DMS 273 treated with DMSO at 0.1 percent for 48 hours (cell line): ENCODE measurements around the gene TCF23.

Source experiments
- DNase-seq: peaks from one replicate; lab custom pipeline; 2025; lab: John Stamatoyannopoulos, UW

Gene TCF23

GRCh38 chr2:27128668-27129571 lies 19.9 kb upstream of the TCF23 start:
- no peak for DNase-seq

- no peak for DNase-seq
Measured at GRCh38 chr2:27130396-27130795, 18.4 kb upstream of the TCF23 start.

GRCh38 chr2:27131429-27131828 lies 17.4 kb upstream of the TCF23 start:
- DNase-seq, result no peak

DNA sequence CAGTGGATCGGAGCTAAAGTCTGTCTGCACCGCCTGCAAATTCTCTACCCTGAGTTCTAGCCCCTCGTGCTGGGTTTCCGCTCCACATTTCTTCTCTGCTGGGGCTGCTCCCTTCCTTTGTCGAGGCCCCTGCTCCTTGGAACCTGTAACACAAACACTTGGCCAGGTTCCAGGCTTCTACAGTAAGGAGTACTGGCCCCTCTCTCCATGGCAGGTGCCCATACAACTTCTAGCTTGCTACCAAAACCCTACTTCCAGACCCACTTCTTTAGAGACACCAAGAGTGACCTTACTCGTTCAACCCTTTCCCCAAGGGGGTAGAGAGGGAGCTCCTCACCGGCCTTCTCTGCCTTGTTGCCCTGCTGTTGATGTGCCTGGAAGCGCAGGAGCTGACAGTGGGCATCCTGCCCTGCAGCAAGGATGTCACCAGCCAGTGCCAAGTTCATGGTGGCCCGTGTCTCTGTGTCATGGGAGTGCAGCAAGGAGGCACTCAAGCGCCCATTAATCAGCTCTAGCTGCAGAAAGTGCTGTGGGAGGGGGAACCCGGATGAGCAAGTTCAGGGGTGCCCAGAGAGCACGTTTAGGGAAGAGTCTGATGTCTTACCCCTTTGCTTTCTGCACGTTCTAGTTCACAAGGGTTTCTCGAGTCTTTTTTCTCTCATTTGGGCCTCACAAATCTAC lies 15.5 kb upstream of the TCF23 start:
- no peak for DNase-seq

DNA sequence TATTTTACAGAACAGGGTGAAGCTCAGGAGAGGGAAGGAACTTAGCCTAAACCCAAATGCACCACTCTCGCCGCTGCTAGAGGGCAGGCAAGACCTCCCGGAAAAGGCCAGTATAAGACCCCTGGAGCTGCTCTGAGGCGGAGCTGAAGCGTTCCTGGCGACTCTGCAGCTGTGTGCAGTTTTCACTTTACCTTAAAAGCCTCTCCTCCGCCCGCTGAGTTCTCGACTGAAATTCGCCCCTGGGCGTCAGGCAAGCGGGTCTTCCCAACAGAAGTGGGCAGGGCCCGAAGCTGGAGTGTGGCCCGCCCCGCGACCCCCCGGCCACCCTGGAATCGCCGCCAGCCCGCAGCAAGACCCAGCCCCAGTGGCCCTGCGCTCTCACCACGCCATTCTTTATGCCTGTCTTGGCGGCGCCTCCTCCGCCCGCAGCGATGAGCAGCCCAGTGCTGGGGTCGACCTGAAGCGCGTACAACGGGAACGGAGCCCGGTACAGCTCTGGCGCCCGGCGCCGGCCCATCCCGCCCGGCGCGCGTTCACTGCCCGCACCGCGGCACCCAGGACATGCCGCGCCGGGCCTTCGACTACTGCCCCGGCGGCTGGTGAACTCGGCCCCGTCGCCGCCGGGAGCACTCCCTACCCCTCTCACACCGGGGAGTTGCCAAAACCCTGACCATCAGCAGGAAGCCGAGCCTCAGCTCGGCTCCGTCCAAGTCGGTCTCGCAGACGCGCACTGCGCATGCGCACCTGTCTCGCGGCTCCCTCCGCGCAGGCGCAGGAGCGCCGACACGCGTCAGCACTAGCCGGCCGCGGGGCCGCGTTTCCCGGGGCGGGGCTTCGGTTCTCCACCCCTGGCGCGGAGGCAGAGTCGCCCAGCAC lies 14.7 kb upstream of the TCF23 start, which contains the start of gene PREB:
TSS of gene PREB (minus strand) at position 732 of the 876 bp plus-strand sequence. CDS start at position 517, 215 bp downstream.
- peak; percentile 87 for DNase-seq

GRCh38 chr2:27134781-27135477 lies 13.9 kb upstream of the TCF23 start:
- DNase-seq, result no peak

- DNase-seq, result no peak
Measured at GRCh38 chr2:27135478-27135955, 13.3 kb upstream of the TCF23 start.

- no peak for DNase-seq
Measured at GRCh38 chr2:27136751-27137150, 12.1 kb upstream of the TCF23 start.

DNA sequence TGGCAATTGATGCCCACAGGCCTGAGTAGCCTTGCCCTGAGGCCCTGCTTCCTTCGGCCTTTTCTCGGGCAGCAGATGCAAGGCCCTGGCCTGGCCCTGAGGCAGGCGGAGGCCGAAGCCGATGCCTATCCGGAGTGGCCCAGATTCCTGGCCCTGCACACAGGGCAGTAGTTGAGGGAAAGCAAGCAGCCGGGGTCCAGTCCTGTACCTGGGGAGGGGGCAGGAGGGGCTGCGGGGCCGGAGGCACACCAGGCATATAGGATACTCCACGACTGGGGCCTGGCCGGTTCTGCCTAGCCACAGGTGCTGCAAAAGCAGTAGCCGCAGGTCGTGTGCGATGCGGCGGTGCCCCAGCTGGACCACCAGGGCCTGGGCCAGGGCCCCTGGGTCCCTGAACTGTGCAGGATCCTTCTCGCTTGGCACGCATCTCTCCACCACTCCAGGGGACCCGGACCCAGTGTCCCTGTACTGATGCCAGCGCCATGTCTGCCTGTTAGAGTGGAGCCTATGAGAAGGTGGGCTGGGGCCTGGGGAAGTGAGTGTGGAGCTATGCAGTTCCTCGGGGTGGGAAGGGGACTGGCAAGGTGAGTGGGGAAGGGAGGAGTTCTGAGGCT lies 11.4 kb upstream of the TCF23 start:
- DNase-seq, result no peak

GRCh38 chr2:27138111-27138510 lies 10.7 kb upstream of the TCF23 start:
- DNase-seq, result no peak

DNA sequence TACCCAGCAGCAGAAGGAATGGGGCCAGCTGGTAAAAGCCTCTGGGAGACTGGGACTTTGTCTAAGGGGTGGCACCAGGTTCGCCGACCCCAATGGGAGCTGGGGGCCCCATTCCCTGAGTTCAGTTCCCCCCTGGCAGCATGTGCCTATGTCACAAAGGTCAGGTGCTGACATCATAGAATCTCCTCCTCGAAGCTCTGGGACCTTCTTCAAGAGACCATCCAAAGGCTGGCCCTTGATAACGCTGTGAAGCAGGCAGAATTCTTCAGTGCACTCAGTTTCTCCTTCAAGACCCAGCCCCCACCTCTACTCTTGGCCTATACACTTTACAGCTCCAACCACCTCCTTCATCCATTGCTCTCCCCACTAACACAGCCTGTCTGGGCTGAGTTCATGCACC lies 9.5 kb upstream of the TCF23 start, which contains the start of gene PRR30:
TSS of gene PRR30 (minus strand) at position 101 of the 400 bp plus-strand sequence. CDS start 1,081 bp downstream, outside the sequence.
- no peak for DNase-seq

GRCh38 chr2:27143285-27143684 lies 5.5 kb upstream of the TCF23 start:
- no peak for DNase-seq

DNA sequence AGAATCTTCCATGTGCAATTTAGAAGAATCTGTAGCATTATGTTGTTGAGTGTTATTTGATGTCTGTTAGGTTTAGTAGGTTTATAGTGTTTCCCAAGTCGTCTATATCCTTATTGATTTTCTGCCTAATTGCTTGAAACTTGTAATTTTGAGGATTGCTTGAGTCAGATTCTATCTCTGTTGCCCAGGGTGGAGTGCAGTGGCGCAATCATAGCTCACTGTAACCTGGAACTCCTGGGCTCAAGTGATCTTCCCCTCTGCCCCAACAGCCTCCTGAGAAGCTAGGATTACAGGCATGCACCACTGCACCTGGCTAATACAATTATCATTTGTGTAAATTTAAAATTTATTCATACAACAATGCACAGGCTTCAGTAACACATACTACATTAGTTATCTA lies 3.1 kb upstream of the TCF23 start:
- no peak for DNase-seq

DNA sequence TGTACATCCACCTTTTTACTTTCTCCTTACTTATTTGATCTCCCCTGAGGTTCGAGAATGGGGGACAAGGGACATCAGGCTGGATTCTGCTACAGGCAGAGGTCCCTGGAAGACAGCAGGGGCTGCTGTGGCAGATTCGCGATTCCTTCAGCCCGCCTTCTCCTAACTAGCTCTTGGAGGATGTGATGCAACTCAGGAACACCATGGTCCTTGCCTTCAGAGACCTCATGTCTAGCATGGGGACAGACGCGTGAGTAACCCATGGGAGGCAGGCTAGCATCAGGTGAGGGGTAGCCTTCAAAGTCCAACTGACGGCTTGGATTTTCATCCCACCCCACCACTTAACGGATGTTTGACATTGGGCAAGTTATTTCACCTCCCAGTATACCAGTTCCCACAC lies 869 bp upstream of the TCF23 start:
- DNase-seq, result no peak

- DNase-seq, result no peak
Measured at GRCh38 chr2:27149570-27150405, 984 bp downstream of the TCF23 start.

GRCh38 chr2:27150639-27151230 lies 1.9 kb downstream of the TCF23 start:
- no peak for DNase-seq

DNA sequence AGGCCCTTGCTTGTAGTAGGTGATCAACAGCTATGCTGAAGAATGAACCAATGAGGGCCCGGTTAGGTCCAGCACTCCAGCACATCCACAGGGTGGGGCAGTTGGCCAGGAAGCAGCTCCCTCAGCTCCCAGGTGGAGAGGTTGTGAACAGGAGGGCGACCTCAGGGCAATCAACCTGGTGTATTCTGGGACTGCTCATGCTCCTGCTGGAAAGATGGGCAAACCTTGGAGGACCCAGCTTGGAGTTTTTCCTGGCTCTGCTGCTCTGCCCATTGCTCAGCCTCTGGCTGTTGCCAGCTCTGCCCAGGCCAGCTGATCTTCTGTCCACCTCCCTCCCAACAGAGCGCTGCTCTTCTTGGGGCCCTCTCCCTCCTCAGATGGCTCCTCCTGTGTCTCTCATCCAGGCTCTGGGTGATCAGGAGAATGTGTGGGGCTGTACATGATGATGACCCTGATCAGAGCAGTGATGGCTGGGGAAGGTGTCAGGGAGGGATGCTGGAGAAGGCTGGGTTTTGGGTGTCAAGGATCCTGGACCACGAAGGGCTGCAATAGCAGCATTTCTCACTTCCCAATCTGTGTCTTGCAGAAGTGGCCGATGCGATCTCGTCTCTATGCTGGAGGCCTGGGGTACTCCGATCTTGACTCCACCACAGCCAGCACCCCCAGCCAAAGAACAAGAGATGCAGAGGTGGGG lies 3.4 kb downstream of the TCF23 start:
- no peak for DNase-seq

- no peak for DNase-seq
Measured at GRCh38 chr2:27152796-27153464, 4.1 kb downstream of the TCF23 start.
